GM21717 (cell line): ENCODE data around the gene INPP5A.

Experiments
- ATAC-seq: cut with Tn5 transposase; IDR thresholded peaks from one replicate; pipeline ENCODE4 v1.9.1; 2021; ENCODE audit warnings: mild to moderate bottlenecking, moderate library complexity; ENCODE audit not compliant: unreplicated experiment

Gene INPP5A

GRCh38 chr10:132805599-132805998, 268.0 kb downstream of the INPP5A start:
- no peak for ATAC-seq

GRCh38 chr10:132806110-132806509, 268.5 kb downstream of the INPP5A start:
- no peak for ATAC-seq

GRCh38 chr10:132806561-132807003, 269.0 kb downstream of the INPP5A start:
- ATAC-seq = no peak

GRCh38 chr10:132807621-132808049, 270.0 kb downstream of the INPP5A start:
- ATAC-seq = no peak

- ATAC-seq = no peak
These were observed 271.0 kb downstream of the INPP5A start for GRCh38 chr10:132808383-132809231.

GRCh38 chr10:132809232-132810140, 271.9 kb downstream of the INPP5A start:
- no peak for ATAC-seq

GRCh38 chr10:132810141-132810806, 272.7 kb downstream of the INPP5A start:
- ATAC-seq = no peak

- ATAC-seq = no peak
These were observed 273.5 kb downstream of the INPP5A start for GRCh38 chr10:132810807-132811700.

GRCh38 chr10:132811891-132812481, 274.4 kb downstream of the INPP5A start:
- ATAC-seq = no peak

GRCh38 chr10:132812520-132812919, 274.9 kb downstream of the INPP5A start:
- no peak for ATAC-seq

GRCh38 chr10:132813001-132813401, 275.4 kb downstream of the INPP5A start:
- no peak for ATAC-seq

- ATAC-seq = no peak
These were observed 276.2 kb downstream of the INPP5A start for GRCh38 chr10:132813560-132814468.

GRCh38 chr10:132814469-132814856, 276.9 kb downstream of the INPP5A start:
- no peak for ATAC-seq

GRCh38 chr10:132815168-132815857, 277.7 kb downstream of the INPP5A start:
- ATAC-seq = no peak

- no peak for ATAC-seq
These were observed 279.1 kb downstream of the INPP5A start for GRCh38 chr10:132816718-132817117.

GRCh38 chr10:132817701-132818211, 280.2 kb downstream of the INPP5A start:
- no peak for ATAC-seq

- ATAC-seq = no peak
These were observed 282.5 kb downstream of the INPP5A start for GRCh38 chr10:132820056-132820455.
